Muscle of back (tissue), 11 donors: ENCODE results near the gene LENG8. TPM values are rescaled to one million over a fixed set of nuclear protein-coding genes. Genes with fewer than 3 reads are reported as not detected.
"Not testable (repeated sequence)": the region's sequence is repeated elsewhere in the genome, so short reads cannot be mapped to it uniquely, and the experiment has no call there.

ENCODE experiments used
- DNase-seq, 3 donors: peaks; one replicate each; pipeline versions ENCODE4 v3.0.0 to v3.0.0-alpha.2; 2013
- polyA plus RNA-seq, 10 donors: library from polyadenylated mRNA; unstranded; fragments of 120-200 nt; gene quantifications; one replicate each; pipeline ENCODE4 v1.2.1, GENCODE V29; 2013; ENCODE audit not compliant: insufficient read length in 10 of 10

LENG8 gene
- polyA plus RNA-seq, 10 donors = 51.0 to 156 (median 85.9) TPM

GRCh38 chr19:54478677-54479266, 29.8 kb downstream of the LENG8 start:
- DNase-seq = peak in 1 of 3 donors; percentile 57

GRCh38 chr19:54480051-54480450, 31.1 kb downstream of the LENG8 start:
- DNase-seq = no peak

GRCh38 chr19:54481326-54481930, 32.4 kb downstream of the LENG8 start:
- DNase-seq = peak in 2 of 3 donors; percentile 60 to 80

GRCh38 chr19:54482889-54483288, 33.9 kb downstream of the LENG8 start:
- no peak for DNase-seq

- no peak for DNase-seq
Measured at GRCh38 chr19:54484451-54484850, 35.5 kb downstream of the LENG8 start.

- no peak for DNase-seq
Measured at GRCh38 chr19:54485851-54486250, 36.9 kb downstream of the LENG8 start.

- DNase-seq = no peak
Measured at GRCh38 chr19:54489341-54489740, 40.3 kb downstream of the LENG8 start.

- DNase-seq = no peak
Measured at GRCh38 chr19:54489766-54490165, 40.8 kb downstream of the LENG8 start.

- DNase-seq = no peak
Measured at GRCh38 chr19:54492568-54492967, 43.6 kb downstream of the LENG8 start.

- not testable (repeated sequence) for DNase-seq
Measured at GRCh38 chr19:54493056-54493455, 44.1 kb downstream of the LENG8 start.

- DNase-seq = no peak
Measured at GRCh38 chr19:54493967-54494585, 45.1 kb downstream of the LENG8 start.

- not testable (repeated sequence) for DNase-seq
Measured at GRCh38 chr19:54495284-54495683, 46.3 kb downstream of the LENG8 start.

GRCh38 chr19:54497747-54498450, 48.9 kb downstream of the LENG8 start:
- DNase-seq = not testable (repeated sequence)

- DNase-seq = not testable (repeated sequence)
Measured at GRCh38 chr19:54498451-54498772, 49.4 kb downstream of the LENG8 start.

- DNase-seq = no peak
Measured at GRCh38 chr19:54502518-54503048, 53.6 kb downstream of the LENG8 start, which contains the start of gene LAIR2. Gene LAIR2 (plus strand): TSS chr19:54502831. CDS start chr19:54502919, 88 bp downstream.

- not testable (repeated sequence) for DNase-seq
Measured at GRCh38 chr19:54505542-54505941, 56.5 kb downstream of the LENG8 start.

GRCh38 chr19:54506079-54506478, 57.1 kb downstream of the LENG8 start:
- DNase-seq = no peak

GRCh38 chr19:54507038-54507717, 58.2 kb downstream of the LENG8 start:
- DNase-seq = not testable (repeated sequence)

GRCh38 chr19:54507824-54508223, 58.8 kb downstream of the LENG8 start:
- DNase-seq = no peak

- not testable (repeated sequence) for DNase-seq
Measured at GRCh38 chr19:54508487-54508886, 59.5 kb downstream of the LENG8 start.

GRCh38 chr19:54509200-54509940, 60.4 kb downstream of the LENG8 start:
- not testable (repeated sequence) for DNase-seq
